Neural cell (in vitro differentiated cells): ENCODE data around the gene MALRD1. TPM values are rescaled to one million over a fixed set of nuclear protein-coding genes. Genes with fewer than 3 reads are reported as not detected.

Experiments
- H2AFZ ChIP-seq: fragments of 200-600, 300-800 bp; sonication (generic), shearing (Covaris generic); 2 replicates; pipeline ENCODE4 v1.6.0; 2014; ENCODE audit warnings: low read depth, mild to moderate bottlenecking, antibody characterized with exemption, low read length, moderate library complexity
- H3F3A ChIP-seq: fragments of 200-600 bp; shearing (Covaris generic); 2 replicates; pipeline ENCODE4 v1.6.1; 2016; ENCODE audit warnings: mild to moderate bottlenecking, moderate library complexity, mixed read lengths, antibody characterized with exemption, low read length; ENCODE audit not compliant: insufficient read depth, poor library complexity, severe bottlenecking
- H3K27ac ChIP-seq: fragments of 200-600, 300-800 bp; sonication (generic), shearing (Covaris generic); 2 replicates; pipeline ENCODE4 v1.5.1; 2014; ENCODE audit warnings: mild to moderate bottlenecking, low read length, moderate library complexity
- H3K27me3 ChIP-seq: fragments of 300-800, 200-600 bp; sonication (generic), shearing (Covaris generic); 2 replicates; pipeline ENCODE4 v1.6.0; 2014; ENCODE audit warnings: mild to moderate bottlenecking, low read depth, low read length, moderate library complexity; ENCODE audit not compliant: insufficient read depth
- H3K36me3 ChIP-seq: fragments of 300-800, 200-600 bp; sonication (generic), shearing (Covaris generic); 2 replicates; pipeline ENCODE4 v1.5.1; 2014; ENCODE audit warnings: mild to moderate bottlenecking, antibody characterized with exemption, low read length, moderate library complexity; ENCODE audit not compliant: insufficient read depth
- H3K4me2 ChIP-seq: fragments of 300-800, 200-600 bp; sonication (generic), shearing (Covaris generic); 2 replicates; pipeline ENCODE4 v1.6.0; 2014; ENCODE audit warnings: mild to moderate bottlenecking, low read length
- H3K4me3 ChIP-seq: fragments of 300-800, 200-600 bp; sonication (generic), shearing (Covaris generic); 2 replicates; pipeline ENCODE4 v1.5.1; 2014; ENCODE audit warnings: mild to moderate bottlenecking, low read length, moderate library complexity
- H3K79me2 ChIP-seq: fragments of 200-600 bp; shearing (Covaris generic); replicated peaks from 2 replicates; pipeline ENCODE4 v1.6.0; 2014; ENCODE audit warnings: mild to moderate bottlenecking, low read length, moderate library complexity; ENCODE audit not compliant: insufficient read depth
- H3K9ac ChIP-seq: fragments of 300-800, 200-600 bp; sonication (generic), shearing (Covaris generic); 2 replicates; pipeline ENCODE4 v1.6.1; 2016; ENCODE audit warnings: mild to moderate bottlenecking, low read length, mixed read lengths
- H3K9me2 ChIP-seq: fragments of 200-600 bp; shearing (Covaris generic); 2 replicates; pipeline ENCODE4 v1.6.1; 2016; ENCODE audit warnings: mild to moderate bottlenecking, low read length, mixed read lengths; ENCODE audit not compliant: insufficient read depth
- H3K9me3 ChIP-seq: fragments of 200-600, 300-800 bp; sonication (generic), shearing (Covaris generic); 2 replicates; pipeline ENCODE4 v1.6.1; 2016; ENCODE audit warnings: mild to moderate bottlenecking, mixed run types, low read length, moderate library complexity, mixed read lengths
- H4K20me1 ChIP-seq: fragments of 200-600 bp; shearing (Covaris generic); 2 replicates; pipeline ENCODE4 v1.6.1; 2016; ENCODE audit warnings: mild to moderate bottlenecking, mixed run types; ENCODE audit not compliant: insufficient read depth
- CTCF ChIP-seq: fragments of 450-650 bp; IDR thresholded peaks from 2 replicates; pipeline ENCODE4 v1.5.1; 2014; ENCODE audit warnings: antibody characterized with exemption, mild to moderate bottlenecking, moderate library complexity; ENCODE audit not compliant: poor library complexity, severe bottlenecking
- EP300 ChIP-seq: fragments of 450-650 bp; conservative IDR thresholded peaks from 2 replicates; pipeline ENCODE4 v1.6.1; 2014; ENCODE audit warnings: antibody characterized with exemption, mild to moderate bottlenecking, moderate library complexity; ENCODE audit not compliant: poor library complexity, severe bottlenecking
- EZH2 ChIP-seq: fragments of 200-600, 300-800 bp; shearing (Covaris generic), sonication (generic); IDR thresholded peaks from 2 replicates; pipeline ENCODE4 v1.6.1; 2014; ENCODE audit warnings: antibody characterized with exemption, low read length, borderline replicate concordance, mild to moderate bottlenecking; ENCODE audit not compliant: insufficient read depth, poor library complexity, severe bottlenecking
- MXI1 ChIP-seq: fragments of 450-650 bp; conservative IDR thresholded peaks from 2 replicates; pipeline ENCODE4 v1.6.1; 2014; ENCODE audit warnings: antibody characterized with exemption, mild to moderate bottlenecking; ENCODE audit not compliant: poor library complexity, severe bottlenecking
- POLR2AphosphoS5 ChIP-seq: IDR thresholded peaks from 2 replicates; pipeline ENCODE4 v1.6.1; 2012
- RAD21 ChIP-seq: fragments of 450-650 bp; conservative IDR thresholded peaks from 2 replicates; pipeline ENCODE4 v1.6.1; 2014; ENCODE audit warnings: antibody characterized with exemption, mild to moderate bottlenecking, moderate library complexity
- REST ChIP-seq: IDR thresholded peaks from 2 replicates; pipeline ENCODE4 v1.6.1; 2012; ENCODE audit warnings: borderline replicate concordance
- SMC3 ChIP-seq: fragments of 450-650 bp; conservative IDR thresholded peaks from 2 replicates; pipeline ENCODE4 v1.6.1; 2014; ENCODE audit warnings: antibody characterized with exemption, mild to moderate bottlenecking, moderate library complexity; ENCODE audit not compliant: poor library complexity
- TAF1 ChIP-seq: IDR thresholded peaks from 2 replicates; pipeline ENCODE4 v1.6.1; 2012; ENCODE audit warnings: low read depth
- polyA plus RNA-seq: library from polyadenylated mRNA; depleted of rRNA; stranded (reverse); fragments of >200 nt; gene quantifications from 2 replicates; pipeline ENCODE4 v1.2.3, GENCODE V29; 2014

Gene MALRD1
- polyA plus RNA-seq, 1 donor from 2014 or later, result 0.21 TPM

DNA sequence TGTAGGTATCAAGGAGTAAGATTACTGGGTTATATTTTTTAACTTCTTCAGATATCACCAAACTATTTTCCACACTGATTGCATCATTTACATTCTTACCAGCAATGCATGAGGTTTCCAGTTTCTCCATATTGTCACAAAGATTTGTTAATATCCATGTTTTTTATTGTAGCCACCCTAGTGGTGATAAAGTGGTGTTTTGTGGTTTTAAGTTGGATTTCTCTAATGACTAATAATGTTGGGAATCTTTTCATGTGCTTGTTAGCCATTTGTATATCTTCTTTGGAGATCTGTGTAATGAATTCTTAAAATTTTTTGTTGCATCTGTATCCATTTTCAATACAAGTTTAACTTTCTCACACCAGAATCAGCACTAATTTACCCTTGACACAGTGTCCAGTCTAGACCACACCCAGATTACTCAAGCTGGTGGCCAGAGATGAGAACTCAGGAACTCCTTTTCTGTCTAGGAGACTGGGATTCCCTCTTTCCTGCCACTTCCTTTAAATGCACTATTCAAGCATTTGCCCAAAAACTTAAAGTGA is 700.7 kb downstream of the MALRD1 start:
- H3K9me3 ChIP-seq, result no peaks in the 10 kb centered on the region
- H3K9ac ChIP-seq, result no peak overlapping the region
- H3F3A ChIP-seq, result no peaks in the 10 kb centered on the region
- H3K4me3 ChIP-seq, result no peak overlapping the region
- no peak overlapping the region for H2AFZ ChIP-seq
- no peaks in the 10 kb centered on the region for H3K79me2 ChIP-seq
- no peak for TF ChIP-seq TAF1
- TF ChIP-seq RAD21, result no peak
- no peak for TF ChIP-seq CTCF
- TF ChIP-seq POLR2AphosphoS5, result no peak
- TF ChIP-seq EP300, result no peak
- no peak for TF ChIP-seq EZH2
- TF ChIP-seq MXI1, result no peak
- no peak for TF ChIP-seq SMC3
- no peak for TF ChIP-seq REST
- H3K4me2 ChIP-seq, result no peak overlapping the region
- no peak overlapping the region for H3K27ac ChIP-seq
- H3K27me3 ChIP-seq, result no peaks in the 10 kb centered on the region
- no peaks in the 10 kb centered on the region for H4K20me1 ChIP-seq
- no peaks in the 10 kb centered on the region for H3K9me2 ChIP-seq
- no peaks in the 10 kb centered on the region for H3K36me3 ChIP-seq

GRCh38 chr10:19750972-19751371 is 702.4 kb downstream of the MALRD1 start:
- Histone ChIP-seq H3K9me3 (no peaks in the 10 kb centered on the region), H3K9ac (no peak overlapping the region), H3K4me3 (no peak overlapping the region), H4K20me1 (no peaks in the 10 kb centered on the region), H3K4me2 (no peak overlapping the region), H3K9me2 (no peaks in the 10 kb centered on the region), H3F3A (no peaks in the 10 kb centered on the region), H3K36me3 (no peaks in the 10 kb centered on the region), H3K79me2 (no peaks in the 10 kb centered on the region), H3K27ac (no peak overlapping the region), H3K27me3 (no peaks in the 10 kb centered on the region), H2AFZ (no peak overlapping the region)
- TF ChIP-seq EP300 (no peak), REST (no peak), RAD21 (no peak), CTCF (no peak), POLR2AphosphoS5 (no peak), MXI1 (no peak), TAF1 (no peak), SMC3 (no peak), EZH2 (no peak)
